GM12892 (cell line): Measurements from ENCODE around the gene DUOXA1.

ENCODE experiments used
- POLR2A ChIP-seq: IDR thresholded peaks from 2 replicates; pipeline ENCODE4 v1.6.1; 2011; ENCODE audit warnings: low read depth, low read length, control low read depth
- POLR2AphosphoS5 ChIP-seq: IDR thresholded peaks from 2 replicates; pipeline ENCODE4 v1.6.1; 2011; ENCODE audit warnings: low read depth, low read length, control low read depth
- TAF1 ChIP-seq: IDR thresholded peaks from 2 replicates; pipeline ENCODE4 v1.6.1; 2011; ENCODE audit warnings: low read depth, mild to moderate bottlenecking, control low read depth, low read length, borderline replicate concordance

DNA sequence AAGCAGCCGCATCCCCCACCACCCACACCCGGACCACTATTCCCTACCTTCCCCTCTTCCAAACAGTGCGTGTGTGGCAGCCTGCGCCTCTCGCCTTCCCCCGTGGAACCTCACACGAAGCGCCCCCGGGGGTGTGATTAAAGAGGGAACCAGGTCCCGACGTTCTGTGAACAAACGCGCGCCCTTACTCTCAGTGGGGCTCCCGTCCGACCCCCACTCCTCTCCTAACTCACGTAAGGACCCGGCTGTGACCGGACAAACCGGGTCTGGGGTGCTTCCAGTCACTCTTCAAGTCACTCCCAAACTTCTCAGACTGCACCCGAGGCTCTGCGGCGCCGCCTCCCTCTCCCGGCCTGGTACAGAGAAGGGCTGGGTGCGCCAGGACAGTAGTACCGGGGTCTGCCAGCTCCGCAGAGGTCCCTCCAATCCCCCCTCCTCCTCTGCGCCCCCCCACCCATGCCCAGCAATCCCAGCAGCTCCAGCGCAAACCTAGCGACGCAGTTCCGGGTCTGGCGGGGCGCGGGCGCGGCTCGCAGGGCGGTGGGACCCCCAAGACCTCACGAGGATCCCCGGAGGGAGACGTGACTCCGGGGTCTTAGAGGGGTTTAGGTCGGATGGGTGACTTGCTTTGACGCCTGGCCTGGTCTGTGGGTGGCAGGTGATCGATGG, 574 bp downstream of the DUOXA1 start:
- TF ChIP-seq POLR2A, result no peak
- TF ChIP-seq TAF1, result no peak
- TF ChIP-seq POLR2AphosphoS5, result no peak
